Transverse colon (tissue), 4 donors: ENCODE data around the gene EID1.

ENCODE experiments used
- EP300 ChIP-seq: sonication (generic); formaldehyde crosslinking; IDR thresholded peaks from one replicate; pipeline ENCODE4 v1.6.1; 2017; ENCODE audit warnings: antibody characterized with exemption, low read depth
- POLR2A ChIP-seq: fragments of 450-650 bp; IDR thresholded peaks from one replicate; pipeline ENCODE4 v1.6.1; 2016; ENCODE audit warnings: antibody characterized with exemption, mild to moderate bottlenecking, moderate library complexity
- POLR2AphosphoS5 ChIP-seq, 3 donors: sonication (generic); formaldehyde crosslinking; IDR thresholded peaks; one replicate each; pipeline ENCODE4 v1.6.1; 2016; ENCODE audit warnings: antibody characterized with exemption in 3 of 3
- TF ChIP-seq, protein P1 (sequence below), 5 experiments: fragments of 200-600 bp in 3 of 5; fragments of 450-650 bp in 2 of 5; sonication (generic) in 3 of 5; IDR thresholded peaks; 1 replicate in 2 of 5; 2 replicates in 3 of 5; pipeline ENCODE4 v1.5.1; 2016 to 2017; ENCODE audit warnings: antibody characterized with exemption in 5 of 5, inconsistent platforms in 3 of 5, mild to moderate bottlenecking in 2 of 5, moderate library complexity in 1 of 5

- TF ChIP-seq, protein P1, sequence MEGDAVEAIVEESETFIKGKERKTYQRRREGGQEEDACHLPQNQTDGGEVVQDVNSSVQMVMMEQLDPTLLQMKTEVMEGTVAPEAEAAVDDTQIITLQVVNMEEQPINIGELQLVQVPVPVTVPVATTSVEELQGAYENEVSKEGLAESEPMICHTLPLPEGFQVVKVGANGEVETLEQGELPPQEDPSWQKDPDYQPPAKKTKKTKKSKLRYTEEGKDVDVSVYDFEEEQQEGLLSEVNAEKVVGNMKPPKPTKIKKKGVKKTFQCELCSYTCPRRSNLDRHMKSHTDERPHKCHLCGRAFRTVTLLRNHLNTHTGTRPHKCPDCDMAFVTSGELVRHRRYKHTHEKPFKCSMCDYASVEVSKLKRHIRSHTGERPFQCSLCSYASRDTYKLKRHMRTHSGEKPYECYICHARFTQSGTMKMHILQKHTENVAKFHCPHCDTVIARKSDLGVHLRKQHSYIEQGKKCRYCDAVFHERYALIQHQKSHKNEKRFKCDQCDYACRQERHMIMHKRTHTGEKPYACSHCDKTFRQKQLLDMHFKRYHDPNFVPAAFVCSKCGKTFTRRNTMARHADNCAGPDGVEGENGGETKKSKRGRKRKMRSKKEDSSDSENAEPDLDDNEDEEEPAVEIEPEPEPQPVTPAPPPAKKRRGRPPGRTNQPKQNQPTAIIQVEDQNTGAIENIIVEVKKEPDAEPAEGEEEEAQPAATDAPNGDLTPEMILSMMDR (IDR thresholded peaks at IDR 0.05): no peak
- TF ChIP-seq POLR2A (no peak), EP300 (no peak), POLR2AphosphoS5 (IDR thresholded peaks at IDR 0.05) (no peak)
Observed at GRCh38 chr15:48828471-48828870, 49.5 kb upstream of the EID1 start.
